Lung (tissue), 12 donors: ENCODE data around the gene PPP3CB. TPM values are rescaled to one million over a fixed set of nuclear protein-coding genes. Genes with fewer than 3 reads are reported as not detected.

Experiments
- ATAC-seq: fragments of 200-7000 bp; cut with Tn5 transposase; one replicate; pipeline ENCODE4 v1.9.1; 2020; ENCODE audit warnings: moderate number of reproducible peaks; ENCODE audit not compliant: insufficient read depth, low FRiP score
- DNase-seq, 3 donors: peaks; one replicate each; pipeline ENCODE4 v3.0.0-alpha.2; 2013 to 2017
- H3K27ac ChIP-seq, 2 donors: one replicate each; pipeline ENCODE4 v1.5.1; 2013; ENCODE audit warnings: mild to moderate bottlenecking in 2 of 2, moderate library complexity in 2 of 2, control low read depth in 1 of 2, inconsistent platforms in 1 of 2, low read depth in 1 of 2, low read length in 1 of 2
- H3K27me3 ChIP-seq, 3 donors: one replicate each; pipeline ENCODE4 v1.5.1; 2013; ENCODE audit warnings: low read length in 2 of 3; ENCODE audit not compliant: control insufficient read depth in 3 of 3, insufficient read depth in 3 of 3
- H3K36me3 ChIP-seq, 4 donors: one replicate each; pipeline ENCODE4 v1.5.1; 2013; ENCODE audit warnings: low read length in 4 of 4, mild to moderate bottlenecking in 1 of 4, moderate library complexity in 1 of 4; ENCODE audit not compliant: control insufficient read depth in 4 of 4, insufficient read depth in 4 of 4
- H3K4me1 ChIP-seq, 5 donors: one replicate each; pipeline ENCODE4 v1.5.1; 2013; ENCODE audit warnings: low read length in 5 of 5, mild to moderate bottlenecking in 2 of 5, moderate library complexity in 1 of 5; ENCODE audit not compliant: control insufficient read depth in 5 of 5, insufficient read depth in 5 of 5
- H3K4me3 ChIP-seq: one replicate; pipeline ENCODE4 v1.5.1; 2013; ENCODE audit warnings: mild to moderate bottlenecking, control low read depth, moderate library complexity
- H3K9ac ChIP-seq, 2 donors: one replicate each; pipeline ENCODE4 v1.5.1; 2013; ENCODE audit warnings: low read length in 2 of 2, control low read depth in 1 of 2; ENCODE audit not compliant: insufficient read depth in 1 of 2
- H3K9me3 ChIP-seq, 4 donors: one replicate each; pipeline ENCODE4 v1.5.1; 2013; ENCODE audit warnings: low read length in 3 of 4, mild to moderate bottlenecking in 1 of 4, moderate library complexity in 1 of 4; ENCODE audit not compliant: control insufficient read depth in 4 of 4, insufficient read depth in 3 of 4
- CTCF ChIP-seq: IDR thresholded peaks from 2 replicates; pipeline ENCODE4 v1.5.1; 2012; ENCODE audit warnings: mild to moderate bottlenecking; ENCODE audit errors: control extremely low read depth, extremely low read depth
- WGBS, 2 donors: extraction: QIAGEN DNeasy Blood & Tissue Kit; methylation state at CpG; one replicate each; pipeline ENCODE4 v1.1.7; 2013; 5-methylcytosine and 5-hydroxymethylcytosine counted together
- polyA plus RNA-seq, 2 donors: library from polyadenylated mRNA; stranded (reverse); fragments of 200-250 nt; gene quantifications; one replicate each; pipeline ENCODE4 v1.2.1, GENCODE V29; 2013
- total RNA-seq, 2 donors: library from RNA; depleted of rRNA in 1 of 2; stranded (reverse); fragments of >200 nt in 1 of 2; gene quantifications; one replicate each; pipeline ENCODE4 v1.2.1, GENCODE V29; 2014 to 2021
- donor health status: control.
- donor health status: control.
- donor health status: Bipolar disorder and iron deficiency.
- donor health status: healthy.
- donor health status: DM: yes; HTN: yes; CAD: no.

PPP3CB gene
- total and polyA plus RNA-seq, 4 donors: 21.5 to 65.0 (median 28.4) TPM

- TF ChIP-seq CTCF: no peak
- peaks cover 0 to 21% (median 10%) of the 10 kb centered on the region in 4 donors for H3K36me3 ChIP-seq
- no peak overlapping the region for H3K9ac ChIP-seq
- peaks cover 0 to 2% (median 0%) of the 10 kb centered on the region in 5 donors for H3K4me1 ChIP-seq
- no peaks in the 10 kb centered on the region for H3K27me3 ChIP-seq
- no peak for ATAC-seq
- H3K4me3 ChIP-seq: no peak overlapping the region
- no peaks in the 10 kb centered on the region for H3K9me3 ChIP-seq
- H3K27ac ChIP-seq: no peak overlapping the region
- no peak for DNase-seq
These were observed 48.9 kb downstream of the PPP3CB start for GRCh38 chr10:73446926-73447325.

- no peak for TF ChIP-seq CTCF
- DNase-seq (no peak), ATAC-seq (no peak)
- WGBS, 2 donors: 37 to 80% methylated on average over 1 of the region's 1 CpG
- no peak overlapping the region for H3K9ac ChIP-seq
- no peaks in the 10 kb centered on the region for H3K9me3 ChIP-seq
- no peaks in the 10 kb centered on the region for H3K27me3 ChIP-seq
- H3K4me3 ChIP-seq: no peak overlapping the region
- H3K4me1 ChIP-seq: peaks cover 0 to 2% (median 0%) of the 10 kb centered on the region in 5 donors
- H3K36me3 ChIP-seq: peaks cover 4 to 22% (median 12%) of the 10 kb centered on the region in 4 donors
- H3K27ac ChIP-seq: no peak overlapping the region
These were observed 51.4 kb downstream of the PPP3CB start for GRCh38 chr10:73444457-73444856.

- H3K27ac ChIP-seq: no peak overlapping the region
- no peaks in the 10 kb centered on the region for H3K27me3 ChIP-seq
- H3K4me1 ChIP-seq: no peaks in the 10 kb centered on the region
- H3K36me3 ChIP-seq: peaks cover 8 to 20% (median 12%) of the 10 kb centered on the region in 4 donors
- H3K4me3 ChIP-seq: no peak overlapping the region
- ATAC-seq (no peak), DNase-seq (no peak)
- TF ChIP-seq CTCF: no peak
- WGBS, 2 donors: 96 to 97% methylated on average over 1 of the region's 1 CpG
- H3K9ac ChIP-seq: no peak overlapping the region
- no peaks in the 10 kb centered on the region for H3K9me3 ChIP-seq
These were observed 56.1 kb downstream of the PPP3CB start for GRCh38 chr10:73439605-73440312.

GRCh38 chr10:73439055-73439454 lies 56.8 kb downstream of the PPP3CB start:
- 95 to 100% methylated on average over 1 of the region's 1 CpG for WGBS, 2 donors
- Histone ChIP-seq H3K9me3 (no peaks in the 10 kb centered on the region), H3K4me1 (no peaks in the 10 kb centered on the region), H3K36me3 (peaks cover 7 to 16% (median 11%) of the 10 kb centered on the region in 4 donors), H3K27me3 (no peaks in the 10 kb centered on the region), H3K9ac (no peak overlapping the region), H3K4me3 (no peak overlapping the region), H3K27ac (no peak overlapping the region)
- no peak for TF ChIP-seq CTCF
- no peak for ATAC-seq
- no peak for DNase-seq
